ENCODE measurements around the gene FOXD3. TPM values are rescaled to one million over a fixed set of nuclear protein-coding genes. Genes with fewer than 3 reads are reported as not detected.

FOXD3 gene
- polyA plus RNA-seq (2013) = not detected

DNA sequence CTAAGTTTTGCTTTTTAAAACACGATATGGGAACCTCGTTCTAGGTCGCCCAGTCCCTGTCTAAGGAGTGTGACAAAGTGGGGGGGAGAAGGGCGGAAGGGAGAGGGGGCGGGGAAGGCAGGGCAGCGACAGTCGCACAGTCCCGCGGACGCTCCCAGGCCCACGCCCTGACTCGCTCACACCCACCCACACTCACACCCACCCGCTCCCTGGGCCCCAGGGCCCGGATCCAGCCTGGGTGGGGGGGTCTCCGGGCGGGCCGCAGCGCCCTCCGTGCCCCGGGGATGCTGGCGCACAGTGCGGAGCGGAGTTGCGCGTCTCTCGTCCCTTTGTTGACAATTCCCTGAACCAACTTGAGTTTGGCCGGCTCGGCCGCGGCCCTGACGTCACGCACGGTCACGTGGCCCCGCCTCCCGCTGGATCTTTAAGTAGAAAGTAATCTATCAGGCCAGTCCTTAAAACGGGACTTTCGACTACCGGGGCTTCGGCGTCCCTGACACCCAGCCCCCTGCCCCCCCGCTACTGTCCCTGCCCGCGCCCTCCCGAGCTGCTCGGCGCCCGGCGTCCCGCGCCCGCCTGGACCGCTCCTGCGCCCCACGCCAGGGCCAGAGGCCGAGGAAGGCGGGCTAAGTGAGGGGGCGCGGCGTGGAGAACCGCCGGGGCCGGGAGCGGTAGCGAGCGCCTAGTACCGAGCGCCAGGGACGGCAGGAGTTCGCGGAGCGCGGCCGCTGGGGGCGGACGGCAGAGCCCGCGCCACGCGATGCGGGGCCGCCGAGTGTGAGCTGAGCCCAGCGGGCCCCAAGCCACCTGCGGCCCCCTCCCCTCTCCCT lies at the start of gene FOXD3:
Gene FOXD3, plus strand, starts transcription at position 454 of the 830 bp plus-strand sequence. CDS start 492 bp downstream, outside the sequence.
- POLR2A ChIA-PET = no interaction called here
- 1% methylated on average over 42 of the region's 85 CpGs for WGBS (ENCODE audit: insufficient coverage)

DNA sequence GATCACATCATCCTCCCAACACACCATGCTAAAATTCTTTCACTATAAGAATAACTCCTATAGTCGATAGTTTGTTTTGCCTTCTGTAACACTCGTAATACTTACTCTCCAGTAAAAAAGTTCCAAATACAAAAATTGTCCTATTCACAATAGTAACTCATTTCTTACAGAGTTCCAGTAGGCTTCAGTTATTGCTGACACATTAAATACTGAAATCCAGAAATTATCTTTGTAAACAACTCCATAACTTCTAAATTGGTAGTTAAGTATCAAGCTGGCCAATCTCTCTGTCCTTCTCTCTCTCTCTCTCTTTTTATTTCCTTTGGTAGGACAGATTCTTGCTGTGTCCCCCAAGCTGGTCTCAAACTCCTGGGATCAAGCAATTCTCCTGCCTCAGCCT lies 49.6 kb upstream of the FOXD3 start:
- Histone ChIP-seq H3K36me3 (ENCODE audit: control insufficient read depth in 4 of 4, insufficient read depth in 4 of 4, low read length in 3 of 4) (no peaks in the 10 kb centered on the region), H3K4me3 (ENCODE audit: control insufficient read depth in 1 of 7, extremely low read depth in 1 of 7, insufficient read depth in 4 of 7, low read depth in 2 of 7, low read length in 6 of 7) (no peak overlapping the region), H3K27ac (ENCODE audit: insufficient read depth in 1 of 2, low read depth in 1 of 2, low read length in 2 of 2, poor library complexity in 1 of 2, severe bottlenecking in 2 of 2) (no peak overlapping the region), H3K4me1 (ENCODE audit: control extremely low read depth in 1 of 4, control insufficient read depth in 4 of 4, insufficient read depth in 4 of 4, low read length in 3 of 4) (no peaks in the 10 kb centered on the region), H3K9me3 (ENCODE audit: control extremely low read depth in 1 of 5, control insufficient read depth in 4 of 5, insufficient read depth in 2 of 5, low read depth in 1 of 5, low read length in 4 of 5) (no peaks in the 10 kb centered on the region), H3K27me3 (replicated peaks in 2 of 5; ENCODE audit: control insufficient read depth in 4 of 5, insufficient read depth in 5 of 5, low read length in 4 of 5) (peaks cover 0 to 6% (median 2%) of the 10 kb centered on the region in 5 experiments)
- no peak for DNase-seq
- POLR2A ChIA-PET = no interaction called here
- CTCF ChIA-PET = no interaction called here
- WGBS (ENCODE audit: insufficient coverage) = 92% methylated on average over 2 of the region's 2 CpGs

More for the DNA sequence above, at the start of gene FOXD3:
- Histone ChIP-seq H3K27ac (ENCODE audit: insufficient read depth in 1 of 2, low read depth in 1 of 2, low read length in 2 of 2, poor library complexity in 1 of 2, severe bottlenecking in 2 of 2) (no peak within 1 kb of the TSS), H3K9me3 (ENCODE audit: control extremely low read depth in 1 of 5, control insufficient read depth in 4 of 5, insufficient read depth in 2 of 5, low read depth in 1 of 5, low read length in 4 of 5) (peaks cover 0 to 8% (median 0%) of the 10 kb centered on the region in 5 experiments), H3K4me3 (ENCODE audit: control insufficient read depth in 1 of 7, extremely low read depth in 1 of 7, insufficient read depth in 4 of 7, low read depth in 2 of 7, low read length in 6 of 7) (peak within 1 kb of the TSS; percentile 16 to 68 (median 53)), H3K4me1 (ENCODE audit: control extremely low read depth in 1 of 4, control insufficient read depth in 4 of 4, insufficient read depth in 4 of 4, low read length in 3 of 4) (peaks cover 3 to 46% (median 42%) of the 10 kb centered on the region in 4 experiments), H3K36me3 (ENCODE audit: control insufficient read depth in 4 of 4, insufficient read depth in 4 of 4, low read length in 3 of 4) (no peaks in the 10 kb centered on the region), H3K27me3 (replicated peaks in 2 of 5; ENCODE audit: control insufficient read depth in 4 of 5, insufficient read depth in 5 of 5, low read length in 4 of 5) (peaks cover 24 to 100% (median 56%) of the 10 kb centered on the region in 5 experiments)
- CTCF ChIA-PET = interaction anchor here (0.8 to 1.5 kb wide), 2 partner anchors 8 to 13 kb away, joined by 3 to 5 read pairs; no protein-coding TSS in a partner anchor
- DNase-seq = peak in 2 of 3 donors; percentile 58 to 64

DNA sequence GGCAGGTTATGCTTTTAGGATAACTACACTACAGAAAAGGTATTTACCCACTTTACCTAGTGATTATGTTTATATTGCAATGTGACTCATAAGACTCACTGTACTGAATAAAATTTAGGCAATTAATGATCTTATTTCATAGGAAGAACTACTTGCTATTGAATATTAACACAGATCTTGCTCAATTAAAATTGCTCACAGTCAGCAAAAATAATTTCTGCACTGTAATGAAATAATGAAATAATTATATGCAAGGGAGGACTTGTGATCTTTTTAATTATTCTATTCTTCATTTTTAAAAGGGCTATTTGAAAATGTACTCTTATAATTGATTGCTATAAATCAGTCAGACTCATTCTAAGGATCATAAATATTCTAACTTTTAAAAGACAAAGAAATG lies 48.0 kb upstream of the FOXD3 start:
- POLR2A ChIA-PET = no interaction called here
- Histone ChIP-seq H3K27me3 (replicated peaks in 2 of 5; ENCODE audit: control insufficient read depth in 4 of 5, insufficient read depth in 5 of 5, low read length in 4 of 5) (peaks cover 0 to 6% (median 2%) of the 10 kb centered on the region in 5 experiments), H3K4me3 (ENCODE audit: control insufficient read depth in 1 of 7, extremely low read depth in 1 of 7, insufficient read depth in 4 of 7, low read depth in 2 of 7, low read length in 6 of 7) (no peak overlapping the region), H3K27ac (ENCODE audit: insufficient read depth in 1 of 2, low read depth in 1 of 2, low read length in 2 of 2, poor library complexity in 1 of 2, severe bottlenecking in 2 of 2) (no peak overlapping the region), H3K36me3 (ENCODE audit: control insufficient read depth in 4 of 4, insufficient read depth in 4 of 4, low read length in 3 of 4) (no peaks in the 10 kb centered on the region), H3K4me1 (ENCODE audit: control extremely low read depth in 1 of 4, control insufficient read depth in 4 of 4, insufficient read depth in 4 of 4, low read length in 3 of 4) (no peaks in the 10 kb centered on the region), H3K9me3 (ENCODE audit: control extremely low read depth in 1 of 5, control insufficient read depth in 4 of 5, insufficient read depth in 2 of 5, low read depth in 1 of 5, low read length in 4 of 5) (no peaks in the 10 kb centered on the region)
- CTCF ChIA-PET = no interaction called here
- no peak for DNase-seq

DNA sequence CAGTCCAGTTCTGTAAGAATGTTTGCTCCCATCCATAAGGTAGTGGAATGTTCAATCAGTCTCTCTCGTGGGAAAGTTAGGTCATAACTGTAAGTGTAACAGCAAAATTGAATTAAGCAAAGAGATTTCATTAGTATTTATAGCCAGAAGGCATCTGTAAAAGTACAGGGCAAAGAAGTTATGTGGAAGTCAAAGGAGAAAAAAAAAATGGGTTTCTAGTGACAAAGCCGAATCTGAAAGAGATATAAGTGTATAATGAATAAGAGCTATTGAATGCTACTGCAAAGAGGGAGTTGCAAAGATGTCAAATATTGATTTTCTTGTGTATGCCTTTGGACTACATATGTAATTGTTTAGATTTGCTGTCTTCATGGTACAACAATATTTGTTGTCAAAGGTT lies 47.4 kb upstream of the FOXD3 start:
- ChIA-PET POLR2A (no interaction called here), CTCF (no interaction called here)
- no peak for DNase-seq
- Histone ChIP-seq H3K4me3 (ENCODE audit: control insufficient read depth in 1 of 7, extremely low read depth in 1 of 7, insufficient read depth in 4 of 7, low read depth in 2 of 7, low read length in 6 of 7) (no peak overlapping the region), H3K36me3 (ENCODE audit: control insufficient read depth in 4 of 4, insufficient read depth in 4 of 4, low read length in 3 of 4) (no peaks in the 10 kb centered on the region), H3K27me3 (replicated peaks in 2 of 5; ENCODE audit: control insufficient read depth in 4 of 5, insufficient read depth in 5 of 5, low read length in 4 of 5) (peaks cover 0 to 6% (median 0%) of the 10 kb centered on the region in 5 experiments), H3K27ac (ENCODE audit: insufficient read depth in 1 of 2, low read depth in 1 of 2, low read length in 2 of 2, poor library complexity in 1 of 2, severe bottlenecking in 2 of 2) (no peak overlapping the region), H3K9me3 (ENCODE audit: control extremely low read depth in 1 of 5, control insufficient read depth in 4 of 5, insufficient read depth in 2 of 5, low read depth in 1 of 5, low read length in 4 of 5) (no peaks in the 10 kb centered on the region), H3K4me1 (ENCODE audit: control extremely low read depth in 1 of 4, control insufficient read depth in 4 of 4, insufficient read depth in 4 of 4, low read length in 3 of 4) (no peaks in the 10 kb centered on the region)
- WGBS (ENCODE audit: insufficient coverage) = 94% methylated on average over 2 of the region's 2 CpGs

DNA sequence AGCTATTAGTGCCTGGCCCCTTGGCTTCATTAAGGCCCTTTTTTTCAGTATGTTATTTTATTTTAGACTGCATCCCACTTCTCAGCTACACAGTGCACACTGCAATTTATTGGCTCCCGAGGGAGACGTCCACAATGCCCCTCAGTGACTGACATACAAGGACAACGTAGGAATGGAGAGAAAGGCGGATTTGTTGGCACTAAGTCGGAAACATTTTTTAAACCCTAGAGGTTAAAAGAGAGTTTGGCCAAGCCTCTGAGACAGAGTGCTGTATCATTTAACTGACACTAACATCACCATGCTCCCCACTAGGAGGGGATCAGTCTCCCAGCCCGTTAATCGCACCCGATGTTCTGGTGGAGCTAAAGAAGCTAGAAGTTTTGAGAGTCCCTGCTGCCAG lies 45.7 kb upstream of the FOXD3 start:
- Histone ChIP-seq H3K27ac (ENCODE audit: insufficient read depth in 1 of 2, low read depth in 1 of 2, low read length in 2 of 2, poor library complexity in 1 of 2, severe bottlenecking in 2 of 2) (no peak overlapping the region), H3K27me3 (replicated peaks in 2 of 5; ENCODE audit: control insufficient read depth in 4 of 5, insufficient read depth in 5 of 5, low read length in 4 of 5) (peaks cover 0 to 6% (median 0%) of the 10 kb centered on the region in 5 experiments), H3K36me3 (ENCODE audit: control insufficient read depth in 4 of 4, insufficient read depth in 4 of 4, low read length in 3 of 4) (no peaks in the 10 kb centered on the region), H3K9me3 (ENCODE audit: control extremely low read depth in 1 of 5, control insufficient read depth in 4 of 5, insufficient read depth in 2 of 5, low read depth in 1 of 5, low read length in 4 of 5) (no peaks in the 10 kb centered on the region), H3K4me3 (ENCODE audit: control insufficient read depth in 1 of 7, extremely low read depth in 1 of 7, insufficient read depth in 4 of 7, low read depth in 2 of 7, low read length in 6 of 7) (no peak overlapping the region), H3K4me1 (ENCODE audit: control extremely low read depth in 1 of 4, control insufficient read depth in 4 of 4, insufficient read depth in 4 of 4, low read length in 3 of 4) (no peaks in the 10 kb centered on the region)
- CTCF ChIA-PET = no interaction called here
- POLR2A ChIA-PET = no interaction called here
- DNase-seq = no peak
- 100% methylated on average over 3 of the region's 8 CpGs for WGBS (ENCODE audit: insufficient coverage)

DNA sequence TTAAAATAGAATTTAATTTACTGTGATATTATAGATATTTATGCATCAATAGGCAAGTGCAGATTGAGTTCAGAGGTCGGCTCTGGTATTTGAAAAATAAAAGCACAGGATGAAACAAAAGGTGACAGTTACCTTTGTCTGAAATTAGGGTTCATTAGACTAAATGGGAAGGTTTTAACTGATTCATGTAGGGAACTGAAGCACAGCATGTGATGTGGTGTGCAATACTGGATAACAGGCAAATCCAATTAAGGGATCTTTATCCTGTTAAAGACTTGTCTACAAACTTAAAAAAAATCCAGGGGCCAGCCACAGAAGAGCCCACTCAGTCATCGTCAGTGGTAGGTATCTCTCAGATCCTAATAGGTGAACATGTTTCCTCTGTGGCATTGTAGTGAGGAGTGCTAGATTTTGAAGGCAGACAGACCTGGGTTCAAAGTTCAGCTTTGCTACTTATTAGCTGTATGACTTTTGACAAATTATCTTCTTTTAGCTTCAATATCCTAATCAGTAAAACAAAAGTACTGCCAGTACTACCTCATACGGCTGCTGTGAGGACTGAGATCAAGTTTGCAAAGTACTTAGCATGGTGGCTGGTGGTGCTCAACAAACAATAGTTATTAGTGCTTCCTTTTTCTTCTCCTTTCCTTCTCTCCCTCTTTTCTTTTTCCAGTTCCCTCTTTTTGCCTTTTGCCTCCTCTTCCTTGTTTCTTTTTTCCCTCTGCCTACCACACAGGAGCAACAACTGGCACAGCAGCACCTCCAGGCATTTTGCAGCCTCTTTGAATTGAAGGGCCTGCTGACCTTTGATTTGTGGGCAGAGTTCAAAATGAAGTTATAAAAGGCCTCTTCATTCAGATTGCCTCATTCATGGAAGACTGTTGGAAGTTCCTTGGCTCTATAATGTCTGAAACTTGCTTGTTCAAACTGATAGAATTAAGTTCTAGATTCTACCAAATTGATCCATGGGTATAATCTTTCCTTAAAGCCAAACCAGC lies 44.9 kb upstream of the FOXD3 start:
- WGBS (ENCODE audit: insufficient coverage) = 100% methylated on average over 1 of the region's 3 CpGs
- no peak overlapping the region for H3K27ac ChIP-seq (ENCODE audit: insufficient read depth in 1 of 2, low read depth in 1 of 2, low read length in 2 of 2, poor library complexity in 1 of 2, severe bottlenecking in 2 of 2)

More for the DNA sequence above, 44.9 kb upstream of the FOXD3 start:
- POLR2A ChIA-PET = no interaction called here
- no peaks in the 10 kb centered on the region for H3K4me1 ChIP-seq (ENCODE audit: control extremely low read depth in 1 of 4, control insufficient read depth in 4 of 4, insufficient read depth in 4 of 4, low read length in 3 of 4)
- H3K4me3 ChIP-seq (ENCODE audit: control insufficient read depth in 1 of 7, extremely low read depth in 1 of 7, insufficient read depth in 4 of 7, low read depth in 2 of 7, low read length in 6 of 7) = no peak overlapping the region
- no peak for DNase-seq
- peaks cover 0 to 6% (median 0%) of the 10 kb centered on the region in 5 experiments for H3K27me3 ChIP-seq (replicated peaks in 2 of 5; ENCODE audit: control insufficient read depth in 4 of 5, insufficient read depth in 5 of 5, low read length in 4 of 5)
- no peaks in the 10 kb centered on the region for H3K36me3 ChIP-seq (ENCODE audit: control insufficient read depth in 4 of 4, insufficient read depth in 4 of 4, low read length in 3 of 4)
- CTCF ChIA-PET = no interaction called here
- H3K9me3 ChIP-seq (ENCODE audit: control extremely low read depth in 1 of 5, control insufficient read depth in 4 of 5, insufficient read depth in 2 of 5, low read depth in 1 of 5, low read length in 4 of 5) = no peaks in the 10 kb centered on the region

All from common myeloid progenitor, CD34-positive (primary cell).